Activated naive CD4-positive, alpha-beta T cell treated with anti-CD3 and anti-CD28 coated beads for 36 hours (primary cell): ENCODE results near the gene LRP1B. TPM values are rescaled to one million over a fixed set of nuclear protein-coding genes. Genes with fewer than 3 reads are reported as not detected.

Experiments used
- CTCF ChIA-PET: fragments of 350-600 bp; sonication (Branson Sonifier 250); formaldehyde crosslinking; loops from one replicate; lab custom pipeline; 2021; ENCODE audit warnings: antibody characterized with exemption; lab: Charles Lee
- DNase-seq: peaks from one replicate; pipeline ENCODE4 v3.0.0-alpha.2; 2020
- H3K27ac Mint-ChIP-seq: one replicate; pipeline ENCODE4 v1.8.0; 2021; ENCODE audit warnings: mild to moderate bottlenecking, mixed read lengths
- H3K27me3 Mint-ChIP-seq: one replicate; pipeline ENCODE4 v1.8.0; 2021; ENCODE audit warnings: low read depth, mixed read lengths
- H3K36me3 Mint-ChIP-seq: one replicate; pipeline ENCODE4 v1.8.0; 2021; ENCODE audit warnings: low read depth, mixed read lengths
- H3K4me1 Mint-ChIP-seq: one replicate; pipeline ENCODE4 v1.8.0; 2021; ENCODE audit warnings: low read depth, mixed read lengths
- H3K4me3 Mint-ChIP-seq: one replicate; pipeline ENCODE4 v1.8.0; 2021; ENCODE audit warnings: mild to moderate bottlenecking, moderate library complexity, mixed read lengths
- H3K9me3 Mint-ChIP-seq: one replicate; pipeline ENCODE4 v1.8.0; 2021; ENCODE audit warnings: mixed read lengths
- intact Hi-C: fragments of 100-400 bp; cut with micrococcal nuclease; formaldehyde crosslinking; loops from one replicate; pipeline ENCODE4 v1.15.1; 2023
- total RNA-seq, 2 experiments: library from RNA; stranded (reverse); gene quantifications; one replicate each; pipeline ENCODE4 v1.2.3, GENCODE V29; 2021

Gene LRP1B
- total RNA-seq, 2 experiments from 2014 or later: not detected

DNA sequence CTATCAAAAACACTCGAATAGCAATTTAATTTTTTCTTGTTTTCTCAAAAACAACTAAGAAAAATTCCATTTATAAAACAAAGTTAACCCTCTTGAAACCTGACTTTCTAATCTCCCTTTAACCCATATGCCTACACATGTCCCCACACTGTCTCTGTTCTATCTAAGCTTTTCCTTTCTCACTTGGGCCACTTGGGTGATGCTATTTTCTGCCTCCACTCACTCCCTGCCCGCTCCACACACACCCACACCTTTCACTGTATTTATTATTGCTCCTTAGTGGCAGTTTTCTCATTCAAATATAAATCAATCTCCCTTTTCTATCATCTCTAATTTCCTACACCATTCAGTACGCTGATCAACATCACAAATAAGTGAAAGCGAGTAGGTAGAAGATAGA, 531.1 kb downstream of the LRP1B start:
- DNase-seq: no peak
- CTCF ChIA-PET: no interaction called here
- H3K27me3 Mint-ChIP-seq: no peaks in the 10 kb centered on the region
- intact Hi-C loops: no loop called here
- no peak overlapping the region for H3K27ac Mint-ChIP-seq
- H3K9me3 Mint-ChIP-seq: peaks cover 5% of the 10 kb centered on the region
- H3K36me3 Mint-ChIP-seq: no peaks in the 10 kb centered on the region
- no peaks in the 10 kb centered on the region for H3K4me1 Mint-ChIP-seq
- no peak overlapping the region for H3K4me3 Mint-ChIP-seq

DNA sequence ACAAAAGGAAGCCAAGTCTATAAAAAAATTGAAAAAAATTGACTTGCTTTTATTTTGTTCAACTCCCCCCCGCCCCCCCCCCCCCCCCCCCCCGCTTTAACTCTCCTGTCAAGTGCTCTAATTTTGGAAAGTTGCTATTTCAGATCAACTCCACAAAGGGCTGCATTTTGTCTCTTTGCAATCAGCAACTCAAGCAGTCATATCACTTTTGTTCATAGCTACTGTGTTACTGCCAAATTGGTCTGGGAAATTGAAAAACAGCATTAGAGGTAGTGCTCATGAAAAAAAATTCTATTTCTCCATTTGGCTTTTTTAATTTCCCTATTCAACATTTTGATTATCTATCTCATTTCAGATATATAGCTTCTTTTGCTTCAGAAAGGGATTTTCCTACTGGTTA, 531.8 kb downstream of the LRP1B start:
- peaks cover 5% of the 10 kb centered on the region for H3K9me3 Mint-ChIP-seq
- no peaks in the 10 kb centered on the region for H3K27me3 Mint-ChIP-seq
- H3K36me3 Mint-ChIP-seq: no peaks in the 10 kb centered on the region
- no peak overlapping the region for H3K27ac Mint-ChIP-seq
- no peak for DNase-seq
- H3K4me1 Mint-ChIP-seq: no peaks in the 10 kb centered on the region
- no peak overlapping the region for H3K4me3 Mint-ChIP-seq
- CTCF ChIA-PET: no interaction called here
- intact Hi-C loops: no loop called here

DNA sequence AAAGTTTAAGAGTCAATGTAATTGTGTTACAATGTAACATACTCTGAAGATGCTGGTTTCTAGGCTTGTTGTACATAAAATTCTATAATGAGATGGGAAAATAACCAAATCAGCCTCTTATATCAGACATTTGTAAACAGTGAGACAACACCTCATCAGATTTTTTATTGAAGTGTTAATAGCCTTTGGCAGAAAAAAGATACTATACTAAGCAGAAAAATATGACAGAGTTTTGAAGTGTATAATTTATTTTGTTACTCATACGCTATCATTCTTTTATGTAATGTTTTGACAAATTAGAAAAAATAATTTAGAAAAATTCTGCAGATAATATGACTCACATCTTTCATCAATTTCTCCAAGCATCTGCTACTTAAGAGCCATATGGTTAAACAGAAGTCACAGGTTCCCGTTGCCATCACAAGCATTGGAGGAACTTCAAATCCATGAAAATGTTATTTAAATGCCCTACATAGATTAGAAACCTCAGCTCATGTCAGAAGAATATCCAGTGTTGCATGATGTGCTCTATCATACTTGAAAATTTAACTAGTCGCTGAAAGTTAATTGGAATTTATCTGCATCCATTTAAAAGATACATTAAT, 535.4 kb downstream of the LRP1B start:
- intact Hi-C loops: no loop called here
- H3K4me1 Mint-ChIP-seq: no peaks in the 10 kb centered on the region
- no peak overlapping the region for H3K4me3 Mint-ChIP-seq
- no peaks in the 10 kb centered on the region for H3K36me3 Mint-ChIP-seq
- no peaks in the 10 kb centered on the region for H3K27me3 Mint-ChIP-seq
- no peak overlapping the region for H3K27ac Mint-ChIP-seq
- H3K9me3 Mint-ChIP-seq: peaks cover 11% of the 10 kb centered on the region
- CTCF ChIA-PET: no interaction called here
- DNase-seq: no peak

DNA sequence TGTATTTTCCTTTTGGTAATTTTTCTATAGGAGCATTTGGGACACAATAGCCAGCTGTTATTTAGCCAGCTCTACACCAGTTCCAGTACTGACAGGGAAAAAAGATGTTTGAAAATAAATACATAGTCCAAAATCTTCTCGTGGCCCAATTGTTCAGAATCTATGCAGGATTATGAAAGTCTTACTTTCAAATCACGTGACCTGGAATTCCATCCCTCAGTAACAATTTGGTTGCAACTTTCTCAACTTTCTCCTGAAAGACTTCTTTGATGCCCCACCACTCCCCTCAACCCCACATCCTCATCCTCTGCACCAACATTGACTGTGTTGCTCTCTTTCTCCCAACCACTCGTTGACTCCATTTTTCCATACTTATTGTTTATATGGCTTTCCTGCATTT, 539.0 kb downstream of the LRP1B start:
- CTCF ChIA-PET: no interaction called here
- Mint-ChIP-seq H3K4me1 (no peaks in the 10 kb centered on the region), H3K9me3 (peaks cover 6% of the 10 kb centered on the region), H3K27me3 (no peaks in the 10 kb centered on the region), H3K27ac (no peak overlapping the region), H3K36me3 (no peaks in the 10 kb centered on the region), H3K4me3 (no peak overlapping the region)
- intact Hi-C loops: no loop called here
- no peak for DNase-seq

DNA sequence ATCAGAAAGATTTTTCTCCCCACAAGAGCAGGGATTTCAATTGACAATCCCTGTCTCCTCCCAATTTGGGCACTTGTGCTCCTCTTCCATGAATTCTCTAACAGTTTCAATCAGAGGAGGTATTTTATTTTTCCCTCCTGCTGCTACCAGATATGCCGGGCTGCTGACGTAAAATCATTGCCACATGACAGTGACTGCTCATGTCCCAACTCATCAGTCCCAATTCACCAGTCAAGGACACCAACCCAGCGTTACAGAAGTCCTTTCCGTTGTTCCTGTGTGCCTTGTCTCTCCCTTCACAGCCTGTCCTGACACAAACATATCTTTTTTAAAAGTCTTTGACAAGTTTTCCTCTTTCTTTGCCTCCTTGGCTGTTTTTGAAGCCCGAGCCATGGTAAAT, 540.2 kb downstream of the LRP1B start:
- no peaks in the 10 kb centered on the region for H3K36me3 Mint-ChIP-seq
- no peak overlapping the region for H3K27ac Mint-ChIP-seq
- no peaks in the 10 kb centered on the region for H3K27me3 Mint-ChIP-seq
- intact Hi-C loops: no loop called here
- CTCF ChIA-PET: no interaction called here
- H3K9me3 Mint-ChIP-seq: peaks cover 6% of the 10 kb centered on the region
- no peaks in the 10 kb centered on the region for H3K4me1 Mint-ChIP-seq
- no peak overlapping the region for H3K4me3 Mint-ChIP-seq
- no peak for DNase-seq

DNA sequence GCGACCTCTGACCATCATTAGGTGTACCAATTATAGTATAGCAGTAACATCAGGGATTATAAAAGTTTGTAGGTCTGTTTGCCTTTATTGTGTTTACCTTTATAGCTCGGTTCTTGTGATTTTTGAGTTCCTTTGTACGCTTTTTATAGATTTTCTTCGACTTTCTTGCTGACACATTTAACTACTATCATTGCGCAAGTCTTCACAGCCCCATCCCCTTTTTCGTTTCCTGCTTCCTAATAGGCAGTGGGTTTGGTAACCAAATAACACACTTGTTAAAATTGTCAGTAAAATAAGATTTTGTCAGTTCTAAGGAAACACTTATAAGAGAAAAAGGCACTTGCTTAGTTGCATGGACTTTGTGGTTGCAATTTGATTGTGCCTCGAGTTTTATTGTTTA, 541.5 kb downstream of the LRP1B start:
- no peaks in the 10 kb centered on the region for H3K27me3 Mint-ChIP-seq
- no peak overlapping the region for H3K4me3 Mint-ChIP-seq
- no peak overlapping the region for H3K27ac Mint-ChIP-seq
- no peaks in the 10 kb centered on the region for H3K36me3 Mint-ChIP-seq
- intact Hi-C loops: no loop called here
- H3K9me3 Mint-ChIP-seq: peaks cover 7% of the 10 kb centered on the region
- H3K4me1 Mint-ChIP-seq: no peaks in the 10 kb centered on the region
- DNase-seq: no peak
- CTCF ChIA-PET: interaction anchor here (0.6 to 1.4 kb wide), 2 partner anchors 26 to 49 kb away, joined by 3 to 4 read pairs; no protein-coding TSS in a partner anchor

DNA sequence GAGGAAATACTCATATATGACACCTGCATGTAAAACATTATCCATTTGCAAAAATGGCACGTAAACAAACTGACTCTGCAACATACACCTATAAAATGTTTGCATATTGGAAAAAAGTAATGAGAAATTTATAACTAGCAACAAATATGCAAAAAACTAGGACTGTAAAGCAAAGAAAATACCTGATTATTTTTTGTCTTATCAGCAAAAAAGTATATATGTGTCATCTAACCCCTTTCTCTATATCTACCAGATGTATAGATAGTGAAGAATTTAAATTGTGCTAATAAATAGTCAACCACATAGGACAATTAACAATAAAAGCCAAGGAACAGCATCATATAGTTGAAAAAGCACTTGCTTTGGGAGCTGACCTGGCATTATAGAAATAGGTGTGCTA, 543.8 kb downstream of the LRP1B start:
- H3K27me3 Mint-ChIP-seq: no peaks in the 10 kb centered on the region
- H3K4me1 Mint-ChIP-seq: no peaks in the 10 kb centered on the region
- no peak overlapping the region for H3K27ac Mint-ChIP-seq
- CTCF ChIA-PET: no interaction called here
- peaks cover 9% of the 10 kb centered on the region for H3K9me3 Mint-ChIP-seq
- no peak overlapping the region for H3K4me3 Mint-ChIP-seq
- no peak for DNase-seq
- intact Hi-C loops: no loop called here
- no peaks in the 10 kb centered on the region for H3K36me3 Mint-ChIP-seq

DNA sequence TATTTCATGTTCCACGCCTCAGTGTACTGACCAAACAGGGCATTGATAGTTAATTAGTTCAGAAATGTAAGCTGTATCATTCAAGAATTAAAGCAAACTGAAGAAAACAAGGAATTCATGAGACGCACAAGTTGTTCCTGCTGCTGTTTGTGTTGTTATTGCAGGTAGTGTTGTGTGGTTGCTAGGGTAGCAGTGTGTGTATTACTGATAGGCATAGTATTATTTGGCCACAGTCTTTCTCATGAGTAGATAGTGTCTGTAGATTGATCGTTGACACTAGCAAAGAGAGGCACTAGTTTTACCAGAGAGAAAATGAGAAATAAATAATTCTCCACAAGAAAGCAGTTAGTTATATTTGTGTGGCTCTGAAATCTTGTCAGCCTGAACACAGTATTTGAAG, 548.6 kb downstream of the LRP1B start:
- H3K27ac Mint-ChIP-seq: no peak overlapping the region
- no peak overlapping the region for H3K4me3 Mint-ChIP-seq
- intact Hi-C loops: no loop called here
- CTCF ChIA-PET: no interaction called here
- no peaks in the 10 kb centered on the region for H3K36me3 Mint-ChIP-seq
- DNase-seq: no peak
- no peaks in the 10 kb centered on the region for H3K27me3 Mint-ChIP-seq
- H3K4me1 Mint-ChIP-seq: no peaks in the 10 kb centered on the region
- peaks cover 4% of the 10 kb centered on the region for H3K9me3 Mint-ChIP-seq

DNA sequence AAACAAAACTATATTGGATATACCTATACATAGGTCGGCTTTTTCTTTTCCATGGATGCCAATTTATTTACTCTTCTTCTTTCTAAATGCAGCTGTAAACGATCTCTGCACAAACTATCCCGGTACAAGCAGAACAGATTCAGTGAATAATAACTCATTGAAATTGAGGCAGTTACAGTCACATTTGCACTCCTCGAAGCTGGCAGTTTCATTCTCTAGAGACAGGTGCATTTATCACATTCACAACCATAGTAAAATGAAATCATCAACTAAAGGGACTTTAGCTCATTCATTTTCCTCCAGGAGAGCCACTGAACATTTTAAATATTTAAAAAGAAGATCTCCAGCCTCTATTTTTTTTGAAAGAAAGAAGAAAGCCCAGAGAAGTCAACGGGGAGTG, 551.7 kb downstream of the LRP1B start:
- Mint-ChIP-seq H3K27ac (no peak overlapping the region), H3K4me3 (no peak overlapping the region)

DNA sequence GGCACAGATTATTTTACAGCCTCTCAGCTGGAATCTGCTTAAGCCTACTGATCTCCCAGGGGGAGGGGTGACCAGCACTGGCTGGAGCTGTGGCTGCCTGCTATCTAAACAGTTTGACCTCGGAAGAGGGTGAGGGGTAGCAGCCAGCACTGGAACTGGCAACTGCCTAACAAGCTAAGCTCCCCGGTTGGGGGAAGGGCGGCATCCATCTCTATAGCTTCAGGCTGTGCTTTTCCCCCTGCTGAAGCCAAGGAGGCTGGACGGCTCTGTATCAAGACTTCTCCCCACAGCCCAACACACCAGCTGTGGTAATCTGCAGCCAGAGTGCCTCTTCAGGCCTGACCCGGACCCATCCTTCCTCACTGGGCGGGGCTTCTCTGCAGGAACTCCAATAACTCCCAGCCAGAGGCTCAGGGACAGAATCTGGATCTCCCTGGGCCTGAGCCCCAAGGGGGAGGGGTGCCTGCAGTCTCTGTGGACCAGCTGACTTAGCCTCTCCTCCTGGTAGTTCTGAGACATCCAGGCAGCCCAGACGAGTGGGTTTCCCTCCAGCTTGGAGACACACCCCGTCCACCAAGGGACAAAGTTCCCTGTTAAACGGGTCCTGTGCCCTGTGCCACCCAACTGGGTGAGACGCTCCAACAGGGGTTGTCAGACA, 560.2 kb downstream of the LRP1B start:
- intact Hi-C loops: no loop called here
- Mint-ChIP-seq H3K27ac (no peak overlapping the region), H3K9me3 (peaks cover 19% of the 10 kb centered on the region), H3K4me3 (no peak overlapping the region), H3K4me1 (no peaks in the 10 kb centered on the region), H3K36me3 (no peaks in the 10 kb centered on the region), H3K27me3 (no peaks in the 10 kb centered on the region)
- DNase-seq: no peak
- CTCF ChIA-PET: no interaction called here

More for the DNA sequence above, 551.7 kb downstream of the LRP1B start:
- no peak for DNase-seq
- H3K27me3 Mint-ChIP-seq: no peaks in the 10 kb centered on the region
- intact Hi-C loops: no loop called here
- H3K36me3 Mint-ChIP-seq: no peaks in the 10 kb centered on the region
- H3K4me1 Mint-ChIP-seq: no peaks in the 10 kb centered on the region
- CTCF ChIA-PET: no interaction called here
- H3K9me3 Mint-ChIP-seq: peaks cover 4% of the 10 kb centered on the region

DNA sequence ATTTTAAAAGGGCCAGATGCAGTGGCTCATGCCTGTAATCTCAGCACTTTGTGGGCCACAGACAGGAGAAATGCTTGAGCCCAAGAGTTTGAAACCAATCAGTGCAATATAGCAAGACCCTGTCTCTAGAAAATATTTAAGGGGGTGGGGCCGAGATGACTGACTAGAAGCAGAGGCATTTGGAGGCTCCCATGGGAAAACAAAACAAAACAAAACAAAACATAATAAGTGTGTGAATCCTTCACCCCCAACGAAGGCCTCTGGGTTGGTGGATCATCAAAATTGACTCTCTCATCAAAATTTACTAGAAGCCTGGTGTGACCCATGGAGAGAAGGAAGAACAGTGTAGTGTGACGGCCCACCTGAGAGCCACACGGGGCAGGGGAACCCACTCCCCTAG, 560.9 kb downstream of the LRP1B start:
- intact Hi-C loops: no loop called here
- CTCF ChIA-PET: no interaction called here
- Mint-ChIP-seq H3K4me3 (no peak overlapping the region), H3K4me1 (no peaks in the 10 kb centered on the region), H3K27ac (no peak overlapping the region), H3K27me3 (no peaks in the 10 kb centered on the region), H3K9me3 (peaks cover 19% of the 10 kb centered on the region), H3K36me3 (no peaks in the 10 kb centered on the region)
- no peak for DNase-seq

DNA sequence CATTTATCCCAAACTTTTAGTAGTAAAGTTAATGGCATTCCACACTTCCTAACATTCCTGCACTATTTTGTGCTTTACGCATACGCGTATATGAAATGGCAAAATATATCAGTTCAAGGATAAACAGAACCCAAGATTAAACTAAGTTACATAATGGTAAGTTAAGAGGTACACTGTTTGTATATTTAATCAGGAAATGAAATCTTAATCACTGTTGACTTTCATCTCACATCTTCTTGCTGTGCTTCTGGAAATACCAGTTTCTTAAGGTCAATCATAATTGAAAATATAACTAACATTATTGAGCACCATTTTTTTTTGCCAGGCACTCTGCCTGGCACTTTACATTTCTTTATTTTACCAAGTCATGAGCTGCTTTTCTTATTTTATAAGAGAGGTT, 565.2 kb downstream of the LRP1B start:
- H3K4me1 Mint-ChIP-seq: no peaks in the 10 kb centered on the region

DNA sequence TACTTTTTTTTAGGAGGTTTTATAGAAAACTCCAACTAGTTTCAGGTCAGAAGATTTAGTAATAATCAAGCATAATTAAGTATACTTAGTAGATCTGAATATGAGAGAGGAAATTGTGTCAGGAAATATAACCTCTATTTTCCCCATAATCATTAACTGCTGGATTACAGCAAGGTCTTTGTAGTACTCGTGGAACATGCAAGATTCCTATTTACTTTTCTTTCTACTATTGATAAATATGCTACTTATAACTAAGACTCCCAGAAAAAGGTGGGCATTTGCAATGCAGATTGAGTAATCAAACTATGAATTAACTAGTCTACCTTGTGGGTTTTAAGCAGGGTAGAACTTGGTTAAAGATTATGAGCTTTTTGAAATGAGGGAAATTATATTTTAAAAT, 570.1 kb downstream of the LRP1B start:
- no peaks in the 10 kb centered on the region for H3K4me1 Mint-ChIP-seq
- no peak overlapping the region for H3K27ac Mint-ChIP-seq
- CTCF ChIA-PET: no interaction called here
- no peaks in the 10 kb centered on the region for H3K27me3 Mint-ChIP-seq
- no peaks in the 10 kb centered on the region for H3K9me3 Mint-ChIP-seq
- intact Hi-C loops: no loop called here
- H3K4me3 Mint-ChIP-seq: no peak overlapping the region
- no peaks in the 10 kb centered on the region for H3K36me3 Mint-ChIP-seq
- no peak for DNase-seq

More for the DNA sequence above, 565.2 kb downstream of the LRP1B start:
- CTCF ChIA-PET: no interaction called here
- Mint-ChIP-seq H3K4me3 (no peak overlapping the region), H3K36me3 (no peaks in the 10 kb centered on the region), H3K9me3 (no peaks in the 10 kb centered on the region), H3K27me3 (no peaks in the 10 kb centered on the region), H3K27ac (no peak overlapping the region)
- intact Hi-C loops: no loop called here
- DNase-seq: no peak
